Calu3 (cell line): ENCODE measurements around the gene SYNM. TPM values are rescaled to one million over a fixed set of nuclear protein-coding genes. Genes with fewer than 3 reads are reported as not detected.

ENCODE experiments used
- BruUV-seq: library from RNA; stranded (reverse); fragments of 400-500 nt; replicated peaks from 2 replicates; lab custom pipeline; 2021; lab: Mats Ljungman, UMichigan
- CTCF ChIA-PET: fragments of 300-600 bp; sonication (Branson Sonifier 250); formaldehyde crosslinking; loops from one replicate; lab custom pipeline; 2022; ENCODE audit warnings: antibody characterized with exemption; lab: Charles Lee
- DNase-seq: peaks from one replicate; pipeline ENCODE4 v3.0.0; 2022
- H3K27ac Mint-ChIP-seq: one replicate; pipeline ENCODE4 v1.8.0; 2022; ENCODE audit warnings: mixed read lengths; ENCODE audit not compliant: unreplicated experiment
- H3K27me3 Mint-ChIP-seq: one replicate; pipeline ENCODE4 v1.8.0; 2022; ENCODE audit warnings: mixed read lengths; ENCODE audit not compliant: unreplicated experiment
- H3K36me3 Mint-ChIP-seq: one replicate; pipeline ENCODE4 v1.8.0; 2022; ENCODE audit warnings: mild to moderate bottlenecking, moderate library complexity, mixed read lengths; ENCODE audit not compliant: insufficient read depth, unreplicated experiment
- H3K4me1 Mint-ChIP-seq: one replicate; pipeline ENCODE4 v1.8.0; 2022; ENCODE audit warnings: mild to moderate bottlenecking, low read depth, mixed read lengths; ENCODE audit not compliant: unreplicated experiment
- H3K4me3 Mint-ChIP-seq: one replicate; pipeline ENCODE4 v1.8.0; 2022; ENCODE audit warnings: mild to moderate bottlenecking, low read depth, moderate library complexity, mixed read lengths; ENCODE audit not compliant: unreplicated experiment
- H3K9me3 Mint-ChIP-seq: one replicate; pipeline ENCODE4 v1.8.0; 2022; ENCODE audit warnings: low read depth, mixed read lengths; ENCODE audit not compliant: unreplicated experiment
- CTCF ChIP-seq: fragments of 200-600 bp; IDR thresholded peaks from one replicate; pipeline ENCODE4 v1.8.0; 2022; ENCODE audit warnings: antibody characterized with exemption; ENCODE audit not compliant: unreplicated experiment
- intact Hi-C: fragments of 100-400 bp; cut with micrococcal nuclease; formaldehyde crosslinking; loops from one replicate; pipeline ENCODE4 v1.10.0; 2022; ENCODE audit not compliant: unreplicated experiment
- total RNA-seq: library from RNA; stranded (reverse); gene quantifications from 2 replicates; pipeline ENCODE4 v1.2.3, GENCODE V29; 2022

SYNM gene
- total RNA-seq, 1 experiment from 2014 or later: 7.8 TPM

GRCh38 chr15:99145778-99146177 is 40.9 kb downstream of the SYNM start:
- Mint-ChIP-seq H3K27ac (no peak overlapping the region), H3K9me3 (no peaks in the 10 kb centered on the region), H3K4me3 (no peak overlapping the region), H3K36me3 (peaks cover 5% of the 10 kb centered on the region), H3K4me1 (no peaks in the 10 kb centered on the region), H3K27me3 (no peaks in the 10 kb centered on the region)
- CTCF ChIA-PET: no interaction called here
- BruUV-seq: no TSS peak
- intact Hi-C loops: no loop called here
- TF ChIP-seq CTCF: no peak
- DNase-seq: no peak

- H3K4me3 Mint-ChIP-seq: no peak overlapping the region
- intact Hi-C loops: no loop called here
- H3K4me1 Mint-ChIP-seq: no peaks in the 10 kb centered on the region
- CTCF ChIA-PET: no interaction called here
- peaks cover 5% of the 10 kb centered on the region for H3K36me3 Mint-ChIP-seq
- no peaks in the 10 kb centered on the region for H3K27me3 Mint-ChIP-seq
- no peak for DNase-seq
- TF ChIP-seq CTCF: no peak
- no TSS peak for BruUV-seq
- H3K9me3 Mint-ChIP-seq: no peaks in the 10 kb centered on the region
- H3K27ac Mint-ChIP-seq: no peak overlapping the region
These were observed 41.8 kb downstream of the SYNM start for GRCh38 chr15:99146661-99147060.

GRCh38 chr15:99148851-99149276 is 44.0 kb downstream of the SYNM start:
- DNase-seq: no peak
- intact Hi-C loops: no loop called here
- CTCF ChIA-PET: no interaction called here
- BruUV-seq: no TSS peak
- Mint-ChIP-seq H3K4me1 (no peaks in the 10 kb centered on the region), H3K9me3 (no peaks in the 10 kb centered on the region), H3K27ac (no peak overlapping the region), H3K27me3 (no peaks in the 10 kb centered on the region), H3K4me3 (no peak overlapping the region), H3K36me3 (peaks cover 5% of the 10 kb centered on the region)
- no peak for TF ChIP-seq CTCF

- no TSS peak for BruUV-seq
- Mint-ChIP-seq H3K4me1 (no peaks in the 10 kb centered on the region), H3K27ac (no peak overlapping the region), H3K9me3 (no peaks in the 10 kb centered on the region), H3K4me3 (no peak overlapping the region), H3K27me3 (no peaks in the 10 kb centered on the region), H3K36me3 (peaks cover 5% of the 10 kb centered on the region)
- CTCF ChIA-PET: no interaction called here
- no peak for DNase-seq
- TF ChIP-seq CTCF: no peak
- intact Hi-C loops: no loop called here
These were observed 44.5 kb downstream of the SYNM start for GRCh38 chr15:99149366-99149765.
